Fibroblast of gingiva (primary cell): ENCODE data around the gene AP2A1.
A peak's percentile ranks its signal among the peaks of the same experiment; 100 is the strongest.

Experiments
- DNase-seq: peaks from one replicate; pipeline ENCODE4 v3.0.0-alpha.2; 2011; ENCODE audit warnings: low read depth

The AP2A1 gene

GRCh38 chr19:49839713-49840112 is 72.9 kb downstream of the AP2A1 start:
- DNase-seq, result no peak

- DNase-seq, result no peak
Observed at GRCh38 chr19:49840321-49840720, 73.5 kb downstream of the AP2A1 start.

GRCh38 chr19:49840736-49841249 is 74.0 kb downstream of the AP2A1 start:
- DNase-seq, result no peak

- no peak for DNase-seq
Observed at GRCh38 chr19:49843265-49843664, 76.5 kb downstream of the AP2A1 start.

GRCh38 chr19:49844138-49845095 is 77.6 kb downstream of the AP2A1 start:
- no peak for DNase-seq

GRCh38 chr19:49845414-49845813 is 78.6 kb downstream of the AP2A1 start:
- DNase-seq, result peak; percentile 49

GRCh38 chr19:49846408-49846807 is 79.6 kb downstream of the AP2A1 start:
- no peak for DNase-seq

GRCh38 chr19:49847731-49848696 is 81.2 kb downstream of the AP2A1 start:
- peak; percentile 71 for DNase-seq

GRCh38 chr19:49848938-49849337 is 82.1 kb downstream of the AP2A1 start:
- no peak for DNase-seq

- DNase-seq, result no peak
Observed at GRCh38 chr19:49849433-49850220, 82.8 kb downstream of the AP2A1 start.

GRCh38 chr19:49850221-49850486 is 83.4 kb downstream of the AP2A1 start:
- no peak for DNase-seq

- DNase-seq, result peak; percentile 88
Observed at GRCh38 chr19:49850487-49851342, 83.9 kb downstream of the AP2A1 start, which contains the start of gene PTOV1. PTOV1 (plus strand) TSS chr19:49851159.

- no peak for DNase-seq
Observed at GRCh38 chr19:49851456-49852259, 84.9 kb downstream of the AP2A1 start.

- DNase-seq, result no peak
Observed at GRCh38 chr19:49852631-49853126, 85.9 kb downstream of the AP2A1 start.

GRCh38 chr19:49853852-49854377 is 87.1 kb downstream of the AP2A1 start:
- DNase-seq, result no peak

GRCh38 chr19:49854378-49855263 is 87.8 kb downstream of the AP2A1 start:
- DNase-seq, result no peak

- no peak for DNase-seq
Observed at GRCh38 chr19:49855277-49855675, 88.5 kb downstream of the AP2A1 start.
